Heart left ventricle (tissue), 16 donors: ENCODE measurements around the gene GCGR. TPM values are rescaled to one million over a fixed set of nuclear protein-coding genes. Genes with fewer than 3 reads are reported as not detected.

Experiments used
- ATAC-seq, 4 donors: fragments of 200-7000 bp; cut with Tn5 transposase; one replicate each; pipeline ENCODE4 v1.9.1; 2020 to 2022; ENCODE audit warnings: moderate library complexity in 4 of 4, mild to moderate bottlenecking in 3 of 4, moderate number of reproducible peaks in 1 of 4
- DNase-seq, 5 donors: peaks; one replicate each; pipeline ENCODE4 v3.0.0-alpha.2; 2020
- H3K27ac ChIP-seq, 12 donors: fragments of 200-600 bp; sonication (generic) in 4 of 12; one replicate each; pipeline versions ENCODE4 v1.5.0 to v1.8.0; 2016 to 2022; ENCODE audit warnings: mild to moderate bottlenecking in 2 of 12
- H3K27me3 ChIP-seq, 9 donors: fragments of 200-600 bp; sonication (generic) in 2 of 9; one replicate each; pipeline versions ENCODE4 v1.5.1 to v1.8.0; 2016 to 2022; ENCODE audit warnings: mild to moderate bottlenecking in 3 of 9
- H3K36me3 ChIP-seq, 9 donors: fragments of 200-600 bp; sonication (generic) in 2 of 9; one replicate each; pipeline versions ENCODE4 v1.5.0 to v1.8.0; 2018 to 2022; ENCODE audit warnings: mild to moderate bottlenecking in 2 of 9
- H3K4me1 ChIP-seq, 12 donors: fragments of 200-600 bp; sonication (generic) in 4 of 12; one replicate each; pipeline versions ENCODE4 v1.5.0 to v1.8.0; 2016 to 2022; ENCODE audit warnings: mild to moderate bottlenecking in 3 of 12
- H3K4me3 ChIP-seq, 12 donors: fragments of 200-600 bp; sonication (generic) in 4 of 12; one replicate each; pipeline versions ENCODE4 v1.5.0 to v1.8.0; 2017 to 2022; ENCODE audit warnings: mild to moderate bottlenecking in 9 of 12, moderate library complexity in 4 of 12
- H3K9me3 ChIP-seq, 12 donors: fragments of 200-600 bp; sonication (generic) in 4 of 12; one replicate each; pipeline versions ENCODE4 v1.5.0 to v1.8.0; 2016 to 2022; ENCODE audit warnings: mild to moderate bottlenecking in 1 of 12
- CTCF ChIP-seq, 12 donors: fragments of 200-600 bp; sonication (generic) in 4 of 12; IDR thresholded peaks; one replicate each; pipeline versions ENCODE4 v1.5.0 to v1.8.0; 2018 to 2022; ENCODE audit warnings: antibody characterized with exemption in 12 of 12, mild to moderate bottlenecking in 5 of 12
- POLR2A ChIP-seq, 2 donors: fragments of 450-650 bp; IDR thresholded peaks; one replicate each; pipeline ENCODE4 v1.6.1; 2017; ENCODE audit warnings: antibody characterized with exemption in 2 of 2, mild to moderate bottlenecking in 2 of 2, moderate library complexity in 2 of 2
- WGBS, 4 donors: extraction: QIAGEN DNeasy Blood & Tissue Kit in 2 of 4; methylation state at CpG; one replicate each; pipeline versions ENCODE4 v1.1.5 to v1.1.7; 2013 to 2018; 5-methylcytosine and 5-hydroxymethylcytosine counted together
- intact Hi-C, 10 donors: fragments of 100-400 bp; cut with DNase I; formaldehyde crosslinking; loops; one replicate each; pipeline versions ENCODE4 v1.11.1 to v1.14.2; 2022
- polyA plus RNA-seq, 2 donors: library from polyadenylated mRNA; stranded (reverse); fragments of 200-250 nt; gene quantifications; one replicate each; pipeline ENCODE4 v1.2.3, GENCODE V29; 2013
- total RNA-seq, 9 donors: library from RNA; depleted of rRNA in 2 of 9; stranded (reverse); fragments of >200 nt in 2 of 9; fragmentation: NEBNext Ultra II Directional in 3 of 9; extraction: Animal tissue kit (Norgen Biotek cat#: 25700) in 3 of 9; gene quantifications; one replicate each; pipeline versions ENCODE4 v1.1.0 to v1.2.4, GENCODE V29; 2016 to 2023
- donor health status: ischemic (EF 13 %, LVEDD 7.1; RV severe dilation, severe dysfunction).
- donor health status: healthy with polysubstance abuse.
- donor health status: DM: no; HTN: yes; CAD: no.
- donor health status: DM: no; HTN: no; CAD: no.
- donor health status: ischemic (EF 25% LVEDD 6.9; RV normal size, moderate dysfunction).
- donor health status: ischemic (EF 25% LVEDD 5.7; RV mildly dilated, moderate dysfunction).
- donor health status: healthy.
- donor health status: DM: yes; HTN: yes; CAD: no.
- donor health status: ischemic (EF 35%, LVEDD 5.7; RV mildly dilated, moderate dysfunction).
- donor health status: nonischemic (EF 11% LVEDD 7.7; RV severe dilation, severe dysfunction).
- donor health status: DM: yes; HTN: yes; CAD: no.
- donor health status: PGD.
- donor health status: ischemic (EF 29% LVEDD 5.4; RV normal size, mild dysfunction).
- donor health status: nonischemic (EF 23%, LVEDD 6.1; RV moderate dilation, normal function).

Gene GCGR
- total and polyA plus RNA-seq, 11 donors, result not detected

GRCh38 chr17:81831957-81832607 is 28.1 kb downstream of the GCGR start:
- Histone ChIP-seq H3K36me3 (no peaks in the 10 kb centered on the region), H3K4me1 (peaks cover 0 to 39% (median 23%) of the 10 kb centered on the region in 12 donors), H3K27ac (peak overlapping the region; percentile 20 to 95 (median 93)), H3K4me3 (peak overlapping the region; percentile 59 to 98 (median 90)), H3K27me3 (no peaks in the 10 kb centered on the region), H3K9me3 (no peaks in the 10 kb centered on the region)
- WGBS, 4 donors, result 19 to 28% (median 24%) methylated on average over 18 of the region's 18 CpGs
- ATAC-seq (peak; percentile 23 to 52 (median 32)), DNase-seq (peak in 1 of 5 donors; percentile 49)
- TF ChIP-seq CTCF (IDR thresholded peaks at IDR 0.05), result no peak
- no peak for TF ChIP-seq POLR2A (IDR thresholded peaks at IDR 0.05)
- intact Hi-C loops, result no loop called here

- intact Hi-C loops, result loop anchor here in 1 of 10 donors (1.0 kb wide), 1 partner anchor 28 kb away; the partner anchor contains the start of gene P4HB
- H3K27ac ChIP-seq, result peak overlapping the region; percentile 20 to 95 (median 93)
- H3K36me3 ChIP-seq, result no peaks in the 10 kb centered on the region
- TF ChIP-seq CTCF (IDR thresholded peaks at IDR 0.05) (no peak), POLR2A (IDR thresholded peaks at IDR 0.05) (no peak)
- peaks cover 0 to 39% (median 23%) of the 10 kb centered on the region in 12 donors for H3K4me1 ChIP-seq
- ATAC-seq (peak in 3 of 4 donors; percentile 21 to 32 (median 31)), DNase-seq (peak in 2 of 5 donors; percentile 45 to 77)
- WGBS, 4 donors, result 0 to 1% (median 0%) methylated on average over 15 to 65 of the region's 65 CpGs
- H3K27me3 ChIP-seq, result no peaks in the 10 kb centered on the region
- no peaks in the 10 kb centered on the region for H3K9me3 ChIP-seq
- H3K4me3 ChIP-seq, result peak overlapping the region; percentile 59 to 98 (median 90)
Observed at GRCh38 chr17:81832608-81833159, 28.7 kb downstream of the GCGR start.

GRCh38 chr17:81833160-81833920 is 29.4 kb downstream of the GCGR start, which contains the start of gene MCRIP1:
MCRIP1 (minus strand) TSS chr17:81833291; CDS start chr17:81824506, 8,785 bp downstream.
- Histone ChIP-seq H3K27ac (peak within 1 kb of the TSS; percentile 20 to 99 (median 96)), H3K27me3 (no peaks in the 10 kb centered on the region), H3K9me3 (no peaks in the 10 kb centered on the region), H3K4me1 (peaks cover 0 to 39% (median 23%) of the 10 kb centered on the region in 12 donors), H3K36me3 (no peaks in the 10 kb centered on the region), H3K4me3 (peak within 1 kb of the TSS; percentile 73 to 98 (median 90))
- TF ChIP-seq CTCF (IDR thresholded peaks at IDR 0.05) (no peak), POLR2A (IDR thresholded peaks at IDR 0.05) (peak; percentile 35 to 91)
- intact Hi-C loops, result loop anchor here in 1 of 10 donors (1.0 kb wide), 1 partner anchor 27 kb away; the partner anchor contains the start of gene P4HB
- DNase-seq (peak; percentile 96 to 98 (median 97)), ATAC-seq (peak; percentile 85 to 92 (median 90))
- 2 to 7% (median 4%) methylated on average over 24 to 76 of the region's 76 CpGs for WGBS, 4 donors
